Right lobe of liver (tissue), 6 donors: Measurements from ENCODE around the gene CRX. TPM values are rescaled to one million over a fixed set of nuclear protein-coding genes. Genes with fewer than 3 reads are reported as not detected.
"Not testable (repeated sequence)": the region's sequence is repeated elsewhere in the genome, so short reads cannot be mapped to it uniquely, and the experiment has no call there.

Experiments used
- ATAC-seq, 4 donors: fragments of 200-7000 bp; cut with Tn5 transposase; one replicate each; pipeline ENCODE4 v1.9.1; 2020; ENCODE audit warnings: mild to moderate bottlenecking in 4 of 4, moderate library complexity in 4 of 4
- DNase-seq, 3 donors: peaks; one replicate each; pipeline ENCODE4 v3.0.0-alpha.2; 2020
- H3K27ac ChIP-seq, 3 donors: fragments of 200-600 bp; one replicate each; pipeline ENCODE4 v1.8.0; 2022
- H3K27me3 ChIP-seq, 2 donors: fragments of 200-600 bp; one replicate each; pipeline ENCODE4 v1.8.0; 2022
- H3K36me3 ChIP-seq, 4 donors: fragments of 200-600 bp; sonication (generic) in 1 of 4; one replicate each; pipeline versions ENCODE4 v1.5.1 to v1.8.0; 2017 to 2022; ENCODE audit warnings: control low read depth in 1 of 4
- H3K4me1 ChIP-seq, 4 donors: fragments of 200-600 bp; sonication (generic) in 1 of 4; one replicate each; pipeline versions ENCODE4 v1.5.1 to v1.8.0; 2017 to 2022; ENCODE audit warnings: control low read depth in 1 of 4
- H3K4me3 ChIP-seq, 3 donors: fragments of 200-600 bp; one replicate each; pipeline ENCODE4 v1.8.0; 2022
- H3K9me3 ChIP-seq, 4 donors: fragments of 200-600 bp; sonication (generic) in 1 of 4; one replicate each; pipeline versions ENCODE4 v1.5.1 to v1.8.0; 2017 to 2022; ENCODE audit warnings: control low read depth in 1 of 4
- POLR2A ChIP-seq: fragments of 450-650 bp; IDR thresholded peaks from one replicate; pipeline ENCODE4 v1.6.1; 2017; ENCODE audit warnings: antibody characterized with exemption, mild to moderate bottlenecking
- WGBS: methylation state at CpG from one replicate; pipeline ENCODE4 v1.1.6; 2018; ENCODE audit warnings: low coverage, low lambda C conversion rate; ENCODE audit not compliant: insufficient coverage; ENCODE audit errors: missing lambda C conversion rate; 5-methylcytosine and 5-hydroxymethylcytosine counted together
- intact Hi-C, 2 donors: fragments of 100-400 bp; cut with DNase I; formaldehyde crosslinking; loops; one replicate each; pipeline versions ENCODE4 v1.11.2 to v1.14.1; 2022
- total RNA-seq, 6 experiments: library from RNA; depleted of rRNA in 2 of 6; stranded (reverse); fragments of >200 nt in 2 of 6; fragmentation: NEBNext Ultra II Directional in 3 of 6; extraction: Animal tissue kit (Norgen Biotek cat#: 25700) in 3 of 6; gene quantifications; one replicate each; pipeline versions ENCODE4 v1.1.0 to v1.2.4, GENCODE V29; 2016 to 2023
- TF ChIP-seq, protein P1 (sequence below), 4 donors: fragments of 200-600 bp in 3 of 4; fragments of 450-650 bp in 1 of 4; IDR thresholded peaks; one replicate each; pipeline versions ENCODE4 v1.5.1 to v1.8.0; 2016 to 2022; ENCODE audit warnings: antibody characterized with exemption in 4 of 4, mild to moderate bottlenecking in 2 of 4
- donor health status: DM: no; HTN: yes; CAD: no.
- donor health status: DM: no; HTN: no; CAD: no.
- donor health status: DM: no; HTN: no; CAD: no.
- donor health status: DM: no; HTN: yes; CAD: no.
- donor health status: DM: no; HTN: yes; CAD: no.

Gene CRX
- total RNA-seq, 6 experiments from 2014 or later = not detected

DNA sequence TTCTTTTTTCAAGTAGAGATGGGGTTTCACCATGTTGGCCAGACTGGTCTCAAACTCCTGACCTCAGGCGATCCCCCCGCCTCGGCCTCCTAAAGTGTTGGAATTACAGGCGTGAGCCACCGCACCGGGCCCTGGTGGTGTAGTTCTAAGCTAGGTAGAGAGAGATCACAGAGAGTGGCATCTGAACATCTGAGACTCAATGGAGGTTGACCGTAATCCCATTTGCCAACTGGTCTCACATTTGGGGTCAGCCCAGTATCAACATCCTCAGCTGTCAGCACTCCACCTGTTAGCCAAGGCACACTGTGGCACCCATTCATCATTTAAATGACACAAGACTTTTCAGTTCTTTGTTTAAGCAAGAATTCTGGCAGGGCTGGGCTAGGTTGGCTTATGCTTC, 35.2 kb upstream of the CRX start:
- TF ChIP-seq, protein P1, sequence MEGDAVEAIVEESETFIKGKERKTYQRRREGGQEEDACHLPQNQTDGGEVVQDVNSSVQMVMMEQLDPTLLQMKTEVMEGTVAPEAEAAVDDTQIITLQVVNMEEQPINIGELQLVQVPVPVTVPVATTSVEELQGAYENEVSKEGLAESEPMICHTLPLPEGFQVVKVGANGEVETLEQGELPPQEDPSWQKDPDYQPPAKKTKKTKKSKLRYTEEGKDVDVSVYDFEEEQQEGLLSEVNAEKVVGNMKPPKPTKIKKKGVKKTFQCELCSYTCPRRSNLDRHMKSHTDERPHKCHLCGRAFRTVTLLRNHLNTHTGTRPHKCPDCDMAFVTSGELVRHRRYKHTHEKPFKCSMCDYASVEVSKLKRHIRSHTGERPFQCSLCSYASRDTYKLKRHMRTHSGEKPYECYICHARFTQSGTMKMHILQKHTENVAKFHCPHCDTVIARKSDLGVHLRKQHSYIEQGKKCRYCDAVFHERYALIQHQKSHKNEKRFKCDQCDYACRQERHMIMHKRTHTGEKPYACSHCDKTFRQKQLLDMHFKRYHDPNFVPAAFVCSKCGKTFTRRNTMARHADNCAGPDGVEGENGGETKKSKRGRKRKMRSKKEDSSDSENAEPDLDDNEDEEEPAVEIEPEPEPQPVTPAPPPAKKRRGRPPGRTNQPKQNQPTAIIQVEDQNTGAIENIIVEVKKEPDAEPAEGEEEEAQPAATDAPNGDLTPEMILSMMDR (IDR thresholded peaks at IDR 0.05) = no peak
- TF ChIP-seq POLR2A = no peak
- H3K4me3 ChIP-seq = no peak overlapping the region
- H3K27me3 ChIP-seq = no peaks in the 10 kb centered on the region
- DNase-seq (no peak), ATAC-seq (no peak)
- intact Hi-C loops = loop anchor here in 1 of 2 donors (10.0 kb wide), 1 partner anchor 72 kb away; the partner anchor contains the start of gene EHD2
- no peak overlapping the region for H3K27ac ChIP-seq
- 96% methylated on average over 5 of the region's 7 CpGs for WGBS
- H3K36me3 ChIP-seq = peaks cover 0 to 32% (median 2%) of the 10 kb centered on the region in 4 donors
- peaks cover 0 to 8% (median 0%) of the 10 kb centered on the region in 4 donors for H3K4me1 ChIP-seq
- H3K9me3 ChIP-seq = no peaks in the 10 kb centered on the region

DNA sequence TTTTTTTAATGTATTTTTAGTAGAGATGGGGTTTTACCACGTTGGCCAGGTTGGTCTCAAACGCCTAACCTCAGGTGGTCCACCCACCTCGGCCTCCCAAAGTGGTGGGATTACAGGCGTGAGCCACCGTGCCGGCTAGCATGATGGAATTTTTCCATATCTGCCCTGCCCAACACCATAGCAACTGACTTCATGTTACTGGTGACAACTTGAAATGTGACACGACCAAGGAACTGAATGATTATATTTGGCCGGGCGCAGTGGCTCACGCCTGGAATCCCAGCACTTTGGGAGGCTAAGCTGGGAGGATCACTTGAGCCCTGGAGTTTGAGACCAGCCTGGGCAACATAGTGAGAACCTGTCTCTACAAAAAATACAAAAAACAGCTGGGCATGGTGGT, 34.4 kb upstream of the CRX start:
- peaks cover 0 to 32% (median 2%) of the 10 kb centered on the region in 4 donors for H3K36me3 ChIP-seq
- not testable (repeated sequence) for H3K27me3 ChIP-seq, H3K9me3 ChIP-seq, H3K4me3 ChIP-seq, DNase-seq, H3K4me1 ChIP-seq, ATAC-seq, H3K27ac ChIP-seq
- intact Hi-C loops = loop anchor here in 1 of 2 donors (10.0 kb wide), 1 partner anchor 73 kb away; the partner anchor contains the start of gene EHD2
- WGBS = 76% methylated on average over 5 of the region's 10 CpGs

DNA sequence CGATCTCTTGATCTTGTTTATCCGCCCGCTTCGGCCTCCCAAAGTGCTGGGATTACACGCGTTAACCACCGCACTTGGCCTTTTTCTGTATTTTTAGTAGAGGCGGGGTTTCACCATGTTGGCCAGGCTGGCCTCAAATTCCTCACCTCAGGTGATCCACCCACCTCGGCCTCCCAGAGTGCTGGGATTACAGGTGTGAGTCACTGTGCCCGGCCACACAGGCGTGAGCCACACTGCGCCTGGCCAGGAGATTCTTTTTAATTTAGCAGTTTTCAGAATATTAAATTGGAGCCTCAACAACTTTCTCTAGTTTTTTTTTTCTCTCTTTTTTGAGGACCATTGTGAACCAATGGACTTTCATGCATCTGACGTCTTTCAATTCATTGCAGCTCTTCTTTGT, 31.9 kb upstream of the CRX start:
- intact Hi-C loops = loop anchor here in 1 of 2 donors (10.0 kb wide), 1 partner anchor 75 kb away; the partner anchor contains the start of gene EHD2
- not testable (repeated sequence) for H3K27me3 ChIP-seq, H3K9me3 ChIP-seq, H3K4me1 ChIP-seq, H3K4me3 ChIP-seq, DNase-seq, H3K27ac ChIP-seq, ATAC-seq
- H3K36me3 ChIP-seq = peaks cover 0 to 11% (median 0%) of the 10 kb centered on the region in 4 donors
- 77% methylated on average over 9 of the region's 13 CpGs for WGBS

DNA sequence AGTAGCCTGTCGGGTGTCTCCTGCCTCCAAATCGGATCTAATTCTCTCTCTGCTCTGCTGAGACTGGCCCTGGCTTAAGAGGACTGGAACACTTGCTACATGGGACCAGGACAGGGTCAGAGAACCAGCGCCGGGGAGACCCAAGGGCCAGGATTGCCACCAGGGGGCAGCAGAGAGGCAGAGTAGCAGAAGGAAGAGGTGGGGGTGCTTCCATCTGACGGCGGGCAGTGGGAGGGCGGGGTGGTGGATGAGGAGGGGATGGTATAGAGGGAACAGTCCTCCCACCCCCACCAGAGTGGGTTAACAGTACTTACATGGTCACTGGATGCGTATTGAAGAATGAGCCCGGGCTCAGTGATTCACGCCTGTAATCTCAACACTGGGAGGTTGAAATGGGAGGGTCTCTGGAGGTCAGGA, 31.3 kb upstream of the CRX start:
- peaks cover 0 to 6% (median 0%) of the 10 kb centered on the region in 4 donors for H3K36me3 ChIP-seq
- intact Hi-C loops = no loop called here
- no peak overlapping the region for H3K4me3 ChIP-seq
- DNase-seq (peak; percentile 83 to 85 (median 84)), ATAC-seq (peak; percentile 82 to 86 (median 84))
- no peaks in the 10 kb centered on the region for H3K27me3 ChIP-seq
- no peak for TF ChIP-seq POLR2A
- TF ChIP-seq, protein P1 (IDR thresholded peaks at IDR 0.05) = peak; percentile 54 to 84 (median 78)
- H3K9me3 ChIP-seq = peaks cover 0 to 4% (median 0%) of the 10 kb centered on the region in 4 donors
- no peak overlapping the region for H3K27ac ChIP-seq
- 2% methylated on average over 9 of the region's 10 CpGs for WGBS
- H3K4me1 ChIP-seq = no peaks in the 10 kb centered on the region

DNA sequence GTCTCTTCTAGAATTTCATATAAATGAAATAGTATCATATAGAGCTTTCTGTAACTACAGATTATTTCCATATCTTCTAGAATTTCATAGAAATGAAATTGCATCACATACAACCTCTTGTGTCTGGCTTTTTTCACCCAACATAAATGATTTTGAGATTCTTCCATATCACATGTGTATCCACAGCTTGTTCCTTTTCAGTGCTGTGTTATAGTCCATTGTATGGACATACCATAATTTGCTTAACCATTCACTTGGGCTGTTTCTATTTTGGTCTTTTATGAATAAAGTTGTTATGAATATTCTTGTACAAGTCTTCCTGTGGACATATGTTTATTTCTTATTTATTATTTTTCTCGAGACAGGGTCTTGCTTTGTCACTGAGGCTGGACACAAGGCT, 29.1 kb upstream of the CRX start:
- no peaks in the 10 kb centered on the region for H3K4me1 ChIP-seq
- no peak for TF ChIP-seq POLR2A
- TF ChIP-seq, protein P1 (IDR thresholded peaks at IDR 0.05) = no peak
- no peaks in the 10 kb centered on the region for H3K36me3 ChIP-seq
- H3K27ac ChIP-seq = no peak overlapping the region
- no peak overlapping the region for H3K4me3 ChIP-seq
- no peaks in the 10 kb centered on the region for H3K27me3 ChIP-seq
- H3K9me3 ChIP-seq = peaks cover 0 to 4% (median 0%) of the 10 kb centered on the region in 4 donors
- DNase-seq (no peak), ATAC-seq (no peak)
- 92% methylated on average over 1 of the region's 1 CpG for WGBS
- intact Hi-C loops = no loop called here
